Muscle of leg (tissue), 11 donors: ENCODE measurements around the gene SRPK1. TPM values are rescaled to one million over a fixed set of nuclear protein-coding genes. Genes with fewer than 3 reads are reported as not detected.
A peak's percentile ranks its signal among the peaks of the same experiment; 100 is the strongest.

Experiments used
- DNase-seq: peaks from one replicate; pipeline ENCODE4 v3.0.0; 2013
- H3K27ac ChIP-seq: one replicate; pipeline ENCODE4 v1.5.1; 2013; ENCODE audit warnings: mild to moderate bottlenecking, low read length, control low read depth
- H3K27me3 ChIP-seq: one replicate; pipeline ENCODE4 v1.6.1; 2013; ENCODE audit warnings: low read length; ENCODE audit not compliant: control insufficient read depth, insufficient read depth
- H3K36me3 ChIP-seq: one replicate; pipeline ENCODE4 v1.6.1; 2013; ENCODE audit warnings: low read length; ENCODE audit not compliant: control insufficient read depth, insufficient read depth
- H3K4me1 ChIP-seq: one replicate; pipeline ENCODE4 v1.6.1; 2013; ENCODE audit warnings: low read length; ENCODE audit not compliant: control insufficient read depth, insufficient read depth
- H3K4me3 ChIP-seq: one replicate; pipeline ENCODE4 v1.5.1; 2013; ENCODE audit warnings: low read length, control low read depth
- H3K9me3 ChIP-seq: replicated peaks from 2 replicates; pipeline ENCODE4 v1.6.1; 2013; ENCODE audit warnings: low read depth, low read length; ENCODE audit not compliant: control insufficient read depth
- WGBS: methylation state at CpG from one replicate; pipeline ENCODE4 v1.1.5; 2013; ENCODE audit warnings: missing lambda C conversion rate; ENCODE audit not compliant: insufficient coverage; 5-methylcytosine and 5-hydroxymethylcytosine counted together
- polyA plus RNA-seq, 8 donors: library from polyadenylated mRNA; unstranded; fragments of 120-200 nt; gene quantifications; one replicate each; pipeline versions ENCODE4 v1.2.1 to v1.2.3, GENCODE V29; 2013; ENCODE audit warnings: inconsistent platforms in 1 of 8, low replicate concordance in 1 of 8; ENCODE audit not compliant: insufficient read length in 8 of 8, insufficient read depth in 1 of 8
- total RNA-seq: library from RNA; stranded (reverse); fragments of 120-200 nt; gene quantifications from one replicate; pipeline ENCODE4 v1.2.4, GENCODE V29; 2013

The SRPK1 gene
- total and polyA plus RNA-seq, 9 donors, result 14.2 to 24.2 (median 17.5) TPM

DNA sequence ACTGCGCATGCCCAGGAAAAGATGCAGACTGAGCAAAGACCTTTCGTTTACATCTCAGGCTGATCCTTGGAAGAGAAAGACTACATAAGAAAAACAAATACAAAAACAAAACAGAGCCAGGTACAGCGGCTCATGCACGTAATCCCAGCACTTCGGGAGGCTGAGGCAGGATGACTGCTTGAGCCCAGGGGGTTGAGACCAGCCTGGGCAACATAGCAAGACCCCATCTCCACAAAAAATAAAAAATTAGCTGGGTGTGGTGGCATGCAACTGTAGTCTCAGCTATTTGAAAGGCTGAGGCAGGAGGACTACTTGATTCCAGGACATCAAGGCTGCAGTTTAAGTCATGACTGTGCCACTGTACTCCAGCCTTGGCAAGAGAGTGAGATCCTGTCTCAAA is 41.7 kb downstream of the SRPK1 start:
- no peak overlapping the region for H3K27ac ChIP-seq
- 100% methylated on average over 1 of the region's 5 CpGs for WGBS
- DNase-seq, result no peak
- no peak overlapping the region for H3K4me3 ChIP-seq
- no peaks in the 10 kb centered on the region for H3K4me1 ChIP-seq
- H3K36me3 ChIP-seq, result peaks cover 15% of the 10 kb centered on the region
- no peaks in the 10 kb centered on the region for H3K27me3 ChIP-seq
- H3K9me3 ChIP-seq, result peaks cover 9% of the 10 kb centered on the region

DNA sequence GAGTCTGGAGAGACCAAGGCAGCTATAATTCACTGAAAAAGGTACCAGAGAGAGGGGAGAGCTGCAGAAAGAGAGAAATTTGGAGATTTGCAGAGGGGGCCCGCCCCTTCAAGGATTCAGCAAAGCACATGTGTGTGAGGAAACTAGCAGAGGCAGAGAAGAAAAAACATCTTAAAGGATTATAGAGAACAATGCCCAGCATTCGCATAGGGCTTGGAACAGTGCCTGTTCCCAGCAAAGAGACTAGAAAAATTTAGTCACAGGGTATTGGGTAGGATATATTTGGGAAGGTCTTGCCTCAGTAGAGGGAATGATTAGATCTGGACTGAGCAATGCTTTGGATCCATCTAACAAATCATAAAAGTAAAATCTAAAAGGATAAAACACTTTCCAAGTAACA is 44.0 kb downstream of the SRPK1 start:
- no peak overlapping the region for H3K4me3 ChIP-seq
- H3K27me3 ChIP-seq, result no peaks in the 10 kb centered on the region
- peaks cover 9% of the 10 kb centered on the region for H3K9me3 ChIP-seq
- no peaks in the 10 kb centered on the region for H3K4me1 ChIP-seq
- H3K27ac ChIP-seq, result no peak overlapping the region
- H3K36me3 ChIP-seq, result peaks cover 12% of the 10 kb centered on the region
- 53% methylated on average over 2 of the region's 2 CpGs for WGBS
- peak; percentile 3 for DNase-seq

GRCh38 chr6:35874730-35875129 is 46.2 kb downstream of the SRPK1 start:
- H3K4me1 ChIP-seq, result no peaks in the 10 kb centered on the region
- H3K4me3 ChIP-seq, result no peak overlapping the region
- no CpG with 5 or more reads among the region's 1 CpG for WGBS
- no peaks in the 10 kb centered on the region for H3K27me3 ChIP-seq
- no peak for DNase-seq
- no peak overlapping the region for H3K27ac ChIP-seq
- peaks cover 9% of the 10 kb centered on the region for H3K36me3 ChIP-seq
- peaks cover 3% of the 10 kb centered on the region for H3K9me3 ChIP-seq

DNA sequence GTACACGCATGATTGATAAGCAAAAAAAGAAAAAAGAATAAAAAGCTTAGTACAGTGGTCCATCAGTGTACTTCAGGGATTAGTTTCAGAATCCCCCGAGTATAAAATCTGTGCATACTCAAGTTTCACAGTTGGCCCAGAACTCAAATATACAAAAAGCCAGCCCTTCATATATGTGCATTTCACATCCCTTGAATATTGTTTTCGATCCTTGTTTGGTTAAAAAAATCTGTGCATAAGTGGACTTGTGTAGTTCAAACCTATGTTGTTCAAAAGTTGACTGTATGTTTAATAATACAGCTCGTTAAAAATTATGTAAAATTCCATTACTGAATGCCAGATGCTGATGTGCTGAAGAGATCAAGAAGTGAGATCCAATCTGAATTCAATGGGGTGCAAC is 61.5 kb downstream of the SRPK1 start:
- Histone ChIP-seq H3K4me3 (no peak overlapping the region), H3K4me1 (no peaks in the 10 kb centered on the region), H3K36me3 (peaks cover 13% of the 10 kb centered on the region), H3K27me3 (no peaks in the 10 kb centered on the region), H3K27ac (no peak overlapping the region), H3K9me3 (no peaks in the 10 kb centered on the region)
- WGBS, result no CpG with 5 or more reads among the region's 4 CpGs
- DNase-seq, result no peak

- Histone ChIP-seq H3K27ac (no peak overlapping the region), H3K27me3 (no peaks in the 10 kb centered on the region), H3K9me3 (no peaks in the 10 kb centered on the region), H3K36me3 (peaks cover 20% of the 10 kb centered on the region), H3K4me3 (no peak overlapping the region), H3K4me1 (no peaks in the 10 kb centered on the region)
- no peak for DNase-seq
These were observed 63.0 kb downstream of the SRPK1 start for GRCh38 chr6:35857853-35858252.

DNA sequence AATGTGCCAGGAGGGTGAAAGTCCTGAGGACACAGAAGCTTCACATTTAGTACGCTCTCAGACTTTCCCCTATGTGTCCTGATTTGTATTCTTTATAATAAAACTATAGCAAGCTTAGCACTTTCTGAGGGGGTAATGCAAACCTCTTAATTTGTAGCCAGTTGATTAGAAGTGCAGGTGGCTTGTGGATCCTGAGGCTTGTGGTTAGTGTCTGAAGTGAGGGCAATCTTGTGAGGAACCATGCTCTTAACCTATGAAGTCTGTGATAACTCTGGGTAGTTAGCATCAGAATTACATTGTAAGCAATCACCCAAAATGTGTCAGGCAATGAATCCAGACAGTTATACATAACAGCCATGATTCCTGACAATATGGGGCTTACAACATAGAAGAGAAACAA is 64.6 kb downstream of the SRPK1 start:
- Histone ChIP-seq H3K9me3 (no peaks in the 10 kb centered on the region), H3K4me3 (no peak overlapping the region), H3K4me1 (no peaks in the 10 kb centered on the region), H3K27me3 (no peaks in the 10 kb centered on the region), H3K27ac (no peak overlapping the region), H3K36me3 (peaks cover 21% of the 10 kb centered on the region)
- no peak for DNase-seq
- no CpG with 5 or more reads among the region's 1 CpG for WGBS

- Histone ChIP-seq H3K9me3 (peaks cover 5% of the 10 kb centered on the region), H3K4me3 (no peak overlapping the region), H3K27ac (no peak overlapping the region), H3K36me3 (peaks cover 25% of the 10 kb centered on the region), H3K27me3 (no peaks in the 10 kb centered on the region), H3K4me1 (no peaks in the 10 kb centered on the region)
- DNase-seq, result no peak
- WGBS, result 81% methylated on average over 2 of the region's 4 CpGs
These were observed 67.9 kb downstream of the SRPK1 start for GRCh38 chr6:35852994-35853393.

DNA sequence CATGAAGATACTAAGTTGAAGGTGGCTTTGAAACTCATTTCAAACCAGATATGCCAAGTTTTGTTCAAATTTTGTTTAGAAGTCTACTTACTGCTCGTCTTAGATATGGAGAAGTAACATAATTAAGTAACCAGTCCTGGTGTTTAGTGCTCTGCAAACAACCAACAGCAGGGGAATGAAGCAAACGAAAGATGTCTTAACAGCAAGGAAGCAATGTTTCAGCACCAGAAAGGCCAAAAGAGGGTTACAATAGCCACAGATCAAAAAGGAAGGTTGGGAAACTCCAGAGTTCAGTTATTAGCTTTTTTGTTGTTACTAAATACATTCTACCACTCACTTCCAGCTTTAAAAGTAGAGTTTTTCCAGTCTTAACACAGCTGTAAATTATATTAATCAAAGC is 70.7 kb downstream of the SRPK1 start:
- Histone ChIP-seq H3K9me3 (peaks cover 5% of the 10 kb centered on the region), H3K27ac (no peak overlapping the region), H3K36me3 (peaks cover 17% of the 10 kb centered on the region), H3K27me3 (no peaks in the 10 kb centered on the region), H3K4me1 (no peaks in the 10 kb centered on the region), H3K4me3 (no peak overlapping the region)
- WGBS, result no CpG with 5 or more reads among the region's 2 CpGs
- DNase-seq, result no peak

GRCh38 chr6:35844290-35844689 is 76.6 kb downstream of the SRPK1 start:
- no peaks in the 10 kb centered on the region for H3K27me3 ChIP-seq
- H3K9me3 ChIP-seq, result peaks cover 5% of the 10 kb centered on the region
- H3K4me3 ChIP-seq, result no peak overlapping the region
- peaks cover 7% of the 10 kb centered on the region for H3K36me3 ChIP-seq
- no peak for DNase-seq
- WGBS, result 100% methylated on average over 2 of the region's 3 CpGs
- no peaks in the 10 kb centered on the region for H3K4me1 ChIP-seq
- H3K27ac ChIP-seq, result no peak overlapping the region

DNA sequence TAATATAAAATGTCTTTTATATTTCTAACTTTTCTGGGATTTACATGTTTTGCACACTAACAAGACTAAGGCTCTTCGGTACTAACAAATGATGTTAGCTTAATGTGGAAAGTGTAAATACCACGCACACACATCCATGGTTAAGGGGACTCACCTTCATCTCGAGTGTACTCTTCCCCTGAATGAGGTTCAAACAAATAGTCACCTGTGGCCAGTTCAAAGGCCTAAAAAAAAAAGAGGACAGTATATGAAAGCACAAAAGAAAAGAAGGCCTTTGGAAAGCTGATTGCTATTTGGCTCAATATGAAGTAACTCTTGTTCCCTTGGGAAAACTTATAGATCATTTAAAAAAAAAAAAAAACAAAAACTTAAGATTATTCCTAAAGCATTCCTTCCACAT is 78.5 kb downstream of the SRPK1 start:
- no peak for DNase-seq
- Histone ChIP-seq H3K36me3 (peaks cover 8% of the 10 kb centered on the region), H3K27ac (no peak overlapping the region)

DNA sequence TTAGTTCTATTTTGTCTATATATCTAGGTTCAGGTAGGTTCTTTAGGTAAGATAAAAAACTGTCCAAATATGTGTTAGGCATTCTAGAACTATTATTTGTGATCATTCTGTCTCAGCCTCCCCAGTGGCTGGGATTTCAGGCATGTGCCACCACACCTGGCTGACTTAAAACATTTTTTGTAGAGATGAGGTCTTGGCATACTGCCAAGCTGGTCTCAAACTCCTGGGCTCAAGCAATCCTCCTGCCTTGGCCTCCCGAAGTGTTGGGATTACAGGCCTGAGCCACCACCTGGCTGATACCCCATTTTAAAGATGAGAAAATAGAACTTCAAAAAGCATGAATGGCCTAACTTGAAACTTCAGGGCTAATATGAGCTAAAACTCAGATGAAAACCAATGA is 81.9 kb downstream of the SRPK1 start:
- Histone ChIP-seq H3K4me1 (no peaks in the 10 kb centered on the region), H3K9me3 (no peaks in the 10 kb centered on the region), H3K27me3 (no peaks in the 10 kb centered on the region), H3K4me3 (no peak overlapping the region), H3K36me3 (peaks cover 13% of the 10 kb centered on the region), H3K27ac (no peak overlapping the region)
- no CpG with 5 or more reads among the region's 1 CpG for WGBS
- DNase-seq, result no peak

More for the DNA sequence above, 78.5 kb downstream of the SRPK1 start:
- Histone ChIP-seq H3K4me3 (no peak overlapping the region), H3K9me3 (no peaks in the 10 kb centered on the region), H3K27me3 (no peaks in the 10 kb centered on the region), H3K4me1 (no peaks in the 10 kb centered on the region)
- WGBS, result no CpG with 5 or more reads among the region's 3 CpGs
